Psoas muscle (tissue), 8 donors: ENCODE results near the gene SCGB3A2. TPM values are rescaled to one million over a fixed set of nuclear protein-coding genes. Genes with fewer than 3 reads are reported as not detected.
A peak's percentile ranks its signal among the peaks of the same experiment; 100 is the strongest.

Experiments
- ATAC-seq, 4 donors: fragments of 200-7000 bp; cut with Tn5 transposase; one replicate each; pipeline ENCODE4 v1.9.1; 2020; ENCODE audit warnings: moderate library complexity in 3 of 4, mild to moderate bottlenecking in 2 of 4
- DNase-seq, 2 donors: peaks; one replicate each; pipeline ENCODE4 v3.0.0-alpha.2; 2020
- H3K27ac ChIP-seq: fragments of 200-600 bp; one replicate; pipeline ENCODE4 v1.8.0; 2022
- H3K27me3 ChIP-seq, 3 donors: fragments of 200-600 bp in 1 of 3; one replicate each; pipeline versions ENCODE4 v1.6.1 to v1.8.0; 2013 to 2022; ENCODE audit warnings: low read length in 2 of 3, mild to moderate bottlenecking in 2 of 3, moderate library complexity in 1 of 3; ENCODE audit not compliant: insufficient read depth in 3 of 3
- H3K36me3 ChIP-seq, 2 donors: fragments of 200-600 bp in 1 of 2; one replicate each; pipeline versions ENCODE4 v1.6.1 to v1.8.0; 2013 to 2022; ENCODE audit warnings: low read depth in 1 of 2, mild to moderate bottlenecking in 1 of 2, moderate library complexity in 1 of 2; ENCODE audit not compliant: insufficient read depth in 1 of 2
- H3K4me1 ChIP-seq: fragments of 200-600 bp; one replicate; pipeline ENCODE4 v1.8.0; 2022
- H3K4me3 ChIP-seq: fragments of 200-600 bp; one replicate; pipeline ENCODE4 v1.8.0; 2022; ENCODE audit warnings: mild to moderate bottlenecking
- H3K9me3 ChIP-seq: fragments of 200-600 bp; one replicate; pipeline ENCODE4 v1.8.0; 2022
- CTCF ChIP-seq: fragments of 200-600 bp; IDR thresholded peaks from one replicate; pipeline ENCODE4 v1.8.0; 2022; ENCODE audit warnings: antibody characterized with exemption
- WGBS, 3 donors: extraction: QIAGEN DNeasy Blood & Tissue Kit; methylation state at CpG; one replicate each; pipeline versions ENCODE4 v1.1.6 to v1.1.7; 2013; 5-methylcytosine and 5-hydroxymethylcytosine counted together
- intact Hi-C, 2 donors: fragments of 100-400 bp; cut with DNase I; formaldehyde crosslinking; loops; one replicate each; pipeline versions ENCODE4 v1.11.0 to v1.14.2; 2022
- polyA plus RNA-seq, 3 donors: library from polyadenylated mRNA; stranded (reverse); fragments of 200-250 nt; gene quantifications; one replicate each; pipeline ENCODE4 v1.2.3, GENCODE V29; 2013
- total RNA-seq, 4 donors: library from RNA; stranded (reverse); fragmentation: NEBNext Ultra II Directional in 2 of 4; extraction: Animal tissue kit (Norgen Biotek cat#: 25700) in 2 of 4; gene quantifications; one replicate each; pipeline versions ENCODE4 v1.2.1 to v1.2.4, GENCODE V29; 2021 to 2023
- donor health status: healthy with polysubstance abuse.
- donor health status: DM: no; HTN: no; CAD: no; lungs with moderate emphysema.
- donor health status: Bipolar disorder and iron deficiency.
- donor health status: healthy.
- donor health status: DM: yes; HTN: yes; CAD: no.
- donor health status: DM: no; HTN: no; CAD: no.
- donor health status: DM: no; HTN: no; CAD: no.
- donor health status: DM: yes; HTN: yes; CAD: no.

SCGB3A2 gene
- total and polyA plus RNA-seq, 7 donors: 0.17 TPM; not detected in 6

- intact Hi-C loops: loop anchor here in 1 of 2 donors (10.0 kb wide), 1 partner anchor 77 kb away; no protein-coding TSS in a partner anchor
- no peaks in the 10 kb centered on the region for H3K36me3 ChIP-seq
- DNase-seq (no peak), ATAC-seq (peak in 1 of 4 donors; percentile 52)
- TF ChIP-seq CTCF: peak; percentile 63
- no peaks in the 10 kb centered on the region for H3K27me3 ChIP-seq
- H3K9me3 ChIP-seq: no peaks in the 10 kb centered on the region
- H3K27ac ChIP-seq: no peak overlapping the region
- WGBS, 3 donors: 0 to 1% (median 0%) methylated on average over 2 of the region's 2 CpGs
- H3K4me3 ChIP-seq: no peak overlapping the region
- H3K4me1 ChIP-seq: no peaks in the 10 kb centered on the region
Observed at GRCh38 chr5:147857302-147858129, 21.0 kb upstream of the SCGB3A2 start.

- no peaks in the 10 kb centered on the region for H3K4me1 ChIP-seq
- H3K9me3 ChIP-seq: no peaks in the 10 kb centered on the region
- 28 to 37% (median 36%) methylated on average over 1 of the region's 1 CpG for whole genome bisulfite sequencing, 3 donors
- ATAC-seq (no peak), DNase-seq (no peak)
- H3K36me3 ChIP-seq: no peaks in the 10 kb centered on the region
- TF ChIP-seq CTCF: no peak
- H3K4me3 ChIP-seq: no peak overlapping the region
- intact Hi-C loops: loop anchor here in 1 of 2 donors (10.0 kb wide), 1 partner anchor 76 kb away; no protein-coding TSS in a partner anchor
- H3K27me3 ChIP-seq: no peaks in the 10 kb centered on the region
- H3K27ac ChIP-seq: no peak overlapping the region
Observed at GRCh38 chr5:147858565-147858964, 19.9 kb upstream of the SCGB3A2 start.

GRCh38 chr5:147859962-147860640, 18.4 kb upstream of the SCGB3A2 start:
- WGBS, 3 donors: 85 to 87% (median 85%) methylated on average over 3 of the region's 3 CpGs
- no peak for TF ChIP-seq CTCF
- intact Hi-C loops: loop anchor here in 1 of 2 donors (10.0 kb wide), 1 partner anchor 75 kb away; no protein-coding TSS in a partner anchor

GRCh38 chr5:147860641-147861025, 17.9 kb upstream of the SCGB3A2 start:
- Histone ChIP-seq H3K4me3 (no peak overlapping the region), H3K9me3 (no peaks in the 10 kb centered on the region), H3K36me3 (no peaks in the 10 kb centered on the region), H3K27ac (no peak overlapping the region), H3K4me1 (no peaks in the 10 kb centered on the region), H3K27me3 (no peaks in the 10 kb centered on the region)
- no peak for TF ChIP-seq CTCF
- ATAC-seq: no peak
- no peak for DNase-seq
- WGBS, 3 donors: 67 to 81% (median 79%) methylated on average over 1 of the region's 1 CpG
- intact Hi-C loops: no loop called here

More at GRCh38 chr5:147859962-147860640, 18.4 kb upstream of the SCGB3A2 start:
- no peaks in the 10 kb centered on the region for H3K27me3 ChIP-seq
- H3K4me1 ChIP-seq: no peaks in the 10 kb centered on the region
- H3K27ac ChIP-seq: no peak overlapping the region
- ATAC-seq (no peak), DNase-seq (no peak)
- no peak overlapping the region for H3K4me3 ChIP-seq
- H3K9me3 ChIP-seq: no peaks in the 10 kb centered on the region
- no peaks in the 10 kb centered on the region for H3K36me3 ChIP-seq
